ENCODE data around the gene COL23A1.
"Not testable (repeated sequence)": the region's sequence is repeated elsewhere in the genome, so short reads cannot be mapped to it uniquely, and the experiment has no call there.

The COL23A1 gene

GRCh38 chr5:178499352-178499751 is 90.8 kb downstream of the COL23A1 start:
- DNase-seq, result no peak

- no peak for DNase-seq
These were observed 93.6 kb downstream of the COL23A1 start for GRCh38 chr5:178496642-178497041.

DNA sequence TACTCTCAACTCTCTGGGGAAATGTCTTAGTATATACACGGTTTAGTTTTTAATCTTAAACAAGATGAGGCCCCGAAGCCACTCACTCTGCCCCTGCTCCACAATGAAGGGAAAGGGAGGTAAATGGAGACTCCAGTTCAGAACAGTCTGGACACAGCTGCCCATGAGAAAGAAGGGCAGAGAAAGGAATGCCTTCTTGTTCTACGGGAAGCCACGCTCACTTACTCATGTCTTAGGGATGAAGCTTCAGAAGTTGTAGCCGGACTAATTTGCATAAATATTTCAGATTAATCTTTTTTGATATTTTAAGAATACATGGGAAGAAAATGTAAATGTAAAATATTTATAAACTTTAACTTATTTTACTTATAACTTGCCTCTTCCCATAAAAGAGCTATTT is 94.0 kb downstream of the COL23A1 start:
- no peak for DNase-seq

GRCh38 chr5:178495706-178496105 is 94.5 kb downstream of the COL23A1 start:
- DNase-seq, result no peak

DNA sequence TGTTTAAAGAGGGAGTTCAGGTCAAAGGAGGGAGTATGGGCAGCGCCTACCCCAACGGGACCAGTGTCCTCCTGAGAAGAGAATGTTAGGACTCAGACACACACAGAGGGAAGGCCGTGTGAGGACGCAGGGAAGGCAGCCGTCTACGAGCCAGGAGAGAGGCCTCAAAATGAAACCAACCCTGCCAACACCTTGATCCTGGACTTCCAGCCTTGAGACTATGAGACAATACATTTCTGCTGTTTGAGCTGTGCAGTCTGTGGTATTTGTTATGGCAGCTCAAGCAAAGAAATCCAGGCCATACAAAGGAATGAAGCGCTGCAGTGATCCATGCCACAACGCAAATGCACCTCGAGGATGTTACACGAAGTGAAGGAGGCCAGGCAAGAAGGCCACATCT is 97.9 kb downstream of the COL23A1 start:
- DNase-seq, result no peak

DNA sequence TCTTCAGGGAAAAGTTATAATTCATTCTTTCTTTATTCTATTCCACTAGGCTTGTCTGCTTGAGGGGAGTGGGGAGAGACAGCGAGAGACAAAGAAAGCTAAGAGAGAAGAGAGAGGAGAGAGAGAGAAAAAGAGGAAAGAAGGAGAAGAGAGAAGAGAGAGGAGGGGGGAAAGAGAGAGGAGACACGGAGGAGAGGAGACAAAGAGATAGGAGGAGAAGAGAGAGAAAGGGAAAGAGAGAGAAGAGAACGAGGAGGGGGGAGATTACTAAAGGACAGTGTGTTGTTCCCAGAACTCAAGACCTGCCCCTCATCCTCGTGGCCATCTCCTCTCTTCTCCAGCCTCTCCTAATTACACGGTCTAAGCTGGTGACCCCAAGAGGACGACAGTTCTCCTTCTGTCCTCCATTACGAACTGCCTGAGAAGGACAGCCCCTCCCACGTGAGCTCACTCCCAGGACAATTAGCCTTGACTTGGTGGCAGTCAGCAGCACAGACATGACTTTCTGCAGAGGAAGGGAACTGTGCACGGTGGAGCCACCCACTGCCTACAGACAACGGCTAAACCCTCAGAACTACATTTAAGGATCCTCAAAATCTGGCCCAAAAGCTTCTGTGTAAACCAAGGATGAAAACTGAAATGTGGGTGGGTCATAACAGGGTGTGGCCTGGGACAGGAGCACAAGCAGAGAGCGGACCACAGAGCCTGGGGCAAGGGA is 99.1 kb downstream of the COL23A1 start:
- no peak for DNase-seq

DNA sequence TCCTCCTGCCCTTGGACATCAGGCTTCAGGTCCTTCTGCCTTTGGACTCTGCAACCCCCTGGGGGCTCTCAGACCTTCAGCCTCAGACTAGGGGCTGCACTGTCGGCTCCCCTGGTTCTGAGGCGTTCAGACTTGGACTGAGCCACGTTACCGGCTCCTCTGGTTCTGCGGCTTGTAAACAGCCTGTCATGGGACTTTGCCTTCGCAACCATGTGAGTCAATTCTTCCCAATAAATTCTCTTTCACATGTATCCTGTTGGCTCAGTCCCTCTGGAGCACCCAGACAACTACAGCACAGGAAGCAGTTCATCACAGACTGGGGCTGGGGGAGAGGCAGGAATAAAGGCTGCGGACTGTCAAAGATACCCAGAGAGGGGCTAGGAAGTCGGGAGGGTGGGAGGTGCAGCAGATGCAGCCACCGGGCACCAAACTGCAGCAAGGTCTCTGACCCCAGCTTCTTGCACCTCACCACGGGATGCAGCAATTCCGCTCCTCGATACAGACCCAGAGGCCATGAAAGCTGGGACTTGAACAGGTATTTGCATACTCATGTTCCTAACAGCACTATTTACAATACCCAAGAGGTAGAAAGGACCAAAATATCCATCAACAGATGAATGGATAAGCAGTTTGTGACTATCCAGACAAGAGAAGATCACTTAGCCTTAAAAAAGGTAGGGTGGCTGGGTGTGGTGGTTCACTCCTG is 100.8 kb downstream of the COL23A1 start:
- DNase-seq, result no peak

DNA sequence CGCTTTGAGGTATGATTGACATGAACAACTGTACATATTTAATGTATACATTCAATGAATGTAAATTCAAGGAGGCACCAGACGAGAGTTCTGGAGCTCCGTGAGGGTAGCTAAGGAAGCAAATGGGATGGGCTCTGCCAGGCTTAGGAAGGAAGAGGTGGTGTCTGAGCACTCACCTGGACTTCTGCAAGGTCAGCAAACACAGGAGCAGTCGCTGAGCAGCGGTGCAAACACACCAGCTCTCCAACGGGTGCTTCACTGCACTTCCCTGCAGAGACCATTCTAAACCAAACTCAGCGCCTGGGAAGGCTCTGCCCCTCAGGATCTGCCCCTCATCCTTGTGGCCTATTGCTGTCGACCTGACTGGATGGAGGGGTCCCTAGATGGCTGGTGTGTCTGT is 101.5 kb downstream of the COL23A1 start:
- no peak for DNase-seq

GRCh38 chr5:178487911-178488600 is 102.1 kb downstream of the COL23A1 start:
- DNase-seq, result no peak

GRCh38 chr5:178486878-178487512 is 103.2 kb downstream of the COL23A1 start:
- not testable (repeated sequence) for DNase-seq

DNA sequence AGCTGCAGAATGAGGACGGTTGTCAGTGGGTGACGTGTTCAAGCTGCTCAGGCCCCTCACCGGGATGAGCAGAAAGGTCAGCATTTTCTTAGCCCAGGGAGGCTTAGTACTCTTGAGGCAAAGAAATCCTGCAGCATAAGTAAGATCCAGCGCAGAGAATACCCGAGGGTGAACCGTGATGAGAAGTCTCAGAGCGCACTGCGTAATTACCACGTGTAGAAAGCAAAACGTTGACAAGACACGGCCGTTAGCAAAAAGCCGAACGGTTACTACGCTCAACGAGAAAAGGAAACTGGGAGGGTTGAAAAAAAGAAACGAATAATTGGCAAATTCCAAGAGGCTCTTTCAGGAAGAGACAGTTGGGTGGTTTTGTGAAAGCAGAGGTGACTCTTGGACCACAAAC is 104.0 kb downstream of the COL23A1 start:
- DNase-seq, result no peak

DNA sequence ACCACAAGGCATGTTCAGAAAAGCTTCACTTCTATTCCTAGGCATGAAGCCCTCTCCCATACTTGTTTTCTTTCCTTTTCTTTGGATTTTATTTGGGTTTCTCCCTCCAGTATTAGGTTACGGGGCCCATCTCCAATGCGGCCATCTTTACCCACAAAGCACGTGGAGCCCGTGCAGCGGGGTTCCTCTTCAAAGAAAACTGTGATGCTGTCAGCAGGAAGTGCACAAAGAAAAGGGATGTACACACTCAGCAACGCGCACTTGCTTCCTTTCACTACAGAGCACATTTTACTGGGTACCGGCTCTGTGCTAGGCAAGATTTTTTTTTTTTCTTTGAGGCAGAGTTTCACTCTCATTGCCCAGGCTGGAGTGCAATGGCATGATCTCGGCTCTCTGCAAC is 106.6 kb downstream of the COL23A1 start:
- peak; percentile 39 to 48 for DNase-seq

DNA sequence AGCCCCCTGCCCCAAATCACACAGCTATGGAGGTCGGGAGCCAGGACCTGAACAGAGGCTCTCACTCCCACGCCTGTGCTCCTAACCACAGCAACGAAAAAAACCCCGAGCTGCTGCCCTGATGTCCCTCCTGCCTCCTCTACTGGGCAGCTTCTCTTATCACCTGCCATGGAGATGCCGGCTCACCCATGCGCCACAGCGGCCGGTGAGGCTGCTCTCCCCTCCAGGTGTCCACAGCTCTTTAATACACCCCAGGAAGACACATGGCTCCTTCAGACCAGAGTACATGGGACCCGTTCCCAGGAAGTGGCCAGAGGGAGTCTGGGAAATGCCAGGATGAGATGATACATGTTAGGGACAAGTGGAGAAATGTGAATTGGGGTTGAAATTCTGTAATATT is 110.9 kb downstream of the COL23A1 start:
- no peak for DNase-seq

GRCh38 chr5:178478370-178478769 is 111.8 kb downstream of the COL23A1 start:
- no peak for DNase-seq

DNA sequence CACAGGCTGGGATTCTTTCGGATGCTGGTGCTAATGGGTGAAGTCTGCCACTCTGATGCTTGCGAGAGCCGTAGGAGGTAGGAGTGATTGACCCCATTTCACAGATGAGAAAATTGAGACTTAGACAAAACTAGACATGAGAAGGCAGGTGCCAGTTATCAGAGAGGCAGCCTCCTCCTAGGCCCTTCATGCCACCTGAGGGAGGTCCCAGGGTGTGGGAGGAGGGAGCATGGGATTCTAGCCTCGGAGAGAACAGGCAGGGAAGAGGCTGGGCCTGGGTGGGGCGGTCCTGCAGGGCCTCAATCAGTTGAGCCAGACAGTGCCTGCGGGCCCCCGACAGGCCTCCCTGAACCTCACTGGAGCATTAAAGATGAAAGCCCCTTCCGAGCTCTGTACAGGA is 112.4 kb downstream of the COL23A1 start:
- no peak for DNase-seq

DNA sequence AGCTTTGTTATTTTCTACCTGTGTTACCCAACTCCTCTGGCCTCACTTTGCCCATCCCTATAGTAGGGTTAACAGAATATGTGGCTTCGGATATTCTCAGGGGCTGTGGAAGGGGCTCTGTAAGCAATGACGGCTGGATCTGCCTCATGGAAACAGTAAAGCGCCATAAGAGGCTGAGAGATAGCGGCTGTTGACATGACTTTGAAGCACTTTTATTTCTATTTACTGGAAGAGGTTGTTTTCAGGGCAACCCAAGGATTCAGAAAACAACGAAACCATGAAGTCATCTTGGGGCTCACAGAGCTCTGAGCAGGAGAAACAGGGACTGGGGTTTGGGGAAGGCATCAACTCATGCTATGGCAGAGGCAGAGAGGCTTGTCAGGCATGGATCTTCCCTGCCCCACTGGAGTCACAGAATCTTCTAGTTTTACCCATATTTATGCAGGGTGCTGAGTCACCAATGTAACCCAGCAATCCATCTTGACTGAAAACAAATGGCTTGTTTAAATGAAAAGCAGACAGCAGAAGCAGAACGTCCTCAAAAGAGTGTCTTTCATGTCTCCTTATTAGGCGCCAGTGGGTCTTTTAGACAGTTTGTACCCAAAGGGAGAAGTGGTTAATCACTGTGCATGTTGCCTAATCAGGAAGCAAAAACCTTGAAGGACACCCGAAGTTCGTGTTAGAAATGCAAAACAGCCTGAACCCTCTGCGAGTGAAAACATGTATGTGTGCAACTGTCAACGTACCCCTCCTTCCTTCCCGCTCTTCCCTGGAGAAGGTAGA is 113.0 kb downstream of the COL23A1 start:
- DNase-seq, result no peak

DNA sequence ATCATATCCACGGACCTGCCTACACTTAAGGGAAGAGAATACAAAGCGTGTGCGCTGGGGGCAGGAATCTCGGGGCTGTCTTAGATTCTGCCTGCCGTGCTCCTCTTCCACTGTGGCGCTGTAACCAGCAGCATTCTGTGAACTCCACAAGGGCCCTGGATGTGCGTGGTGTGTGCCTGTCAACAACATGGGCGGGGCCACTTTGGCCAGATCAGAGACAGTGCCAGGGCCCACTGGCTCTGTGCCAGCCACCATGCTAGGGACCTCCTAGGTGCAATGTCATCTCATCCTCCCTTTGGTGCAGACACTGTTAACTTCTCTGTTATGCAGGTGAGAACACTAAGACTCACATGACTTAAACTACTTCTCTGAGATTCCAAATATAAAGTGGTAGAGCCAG is 113.7 kb downstream of the COL23A1 start:
- no peak for DNase-seq

- DNase-seq, result no peak
These were observed 114.8 kb downstream of the COL23A1 start for GRCh38 chr5:178475422-178475821.

GRCh38 chr5:178474562-178475184 is 115.5 kb downstream of the COL23A1 start:
- DNase-seq, result no peak

DNA sequence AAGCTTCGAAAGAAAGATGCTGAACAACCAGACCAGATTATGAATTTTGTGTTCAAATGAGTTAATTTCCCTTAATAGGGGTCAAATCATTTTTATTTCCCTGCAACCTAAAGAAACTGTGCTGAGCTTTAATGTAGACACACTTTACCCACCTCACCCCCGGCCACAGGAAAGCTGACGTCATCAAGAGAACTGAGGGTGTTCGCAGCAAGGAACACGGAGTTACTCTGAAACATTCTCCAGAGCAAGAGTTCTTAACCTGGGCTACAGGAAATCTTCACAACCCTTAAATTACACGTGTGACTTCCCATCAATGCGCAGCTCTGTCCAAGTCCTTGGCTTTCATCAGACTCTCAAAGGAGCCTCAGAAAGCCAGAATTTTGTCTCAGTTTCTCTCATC is 116.3 kb downstream of the COL23A1 start:
- no peak for DNase-seq

- DNase-seq, result no peak
These were observed 118.1 kb downstream of the COL23A1 start for GRCh38 chr5:178472138-178472537.

GRCh38 chr5:178471711-178472110 is 118.5 kb downstream of the COL23A1 start:
- DNase-seq, result no peak

DNA sequence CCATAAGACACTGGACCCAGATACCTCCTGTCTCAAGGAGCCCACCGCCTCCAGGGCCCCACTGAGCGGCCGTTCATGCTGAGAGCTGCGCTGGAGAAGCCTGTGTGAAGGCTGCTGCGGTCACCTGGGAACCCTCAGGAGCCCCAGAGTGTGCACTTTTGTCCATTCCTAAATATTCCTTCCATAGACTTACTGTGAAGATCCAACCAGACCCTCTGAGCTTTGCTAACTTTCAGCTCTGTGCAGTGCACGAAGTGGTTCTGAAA is 119.5 kb downstream of the COL23A1 start:
- no peak for DNase-seq
